ENCODE results near the gene DHRS7C.

Gene DHRS7C

DNA sequence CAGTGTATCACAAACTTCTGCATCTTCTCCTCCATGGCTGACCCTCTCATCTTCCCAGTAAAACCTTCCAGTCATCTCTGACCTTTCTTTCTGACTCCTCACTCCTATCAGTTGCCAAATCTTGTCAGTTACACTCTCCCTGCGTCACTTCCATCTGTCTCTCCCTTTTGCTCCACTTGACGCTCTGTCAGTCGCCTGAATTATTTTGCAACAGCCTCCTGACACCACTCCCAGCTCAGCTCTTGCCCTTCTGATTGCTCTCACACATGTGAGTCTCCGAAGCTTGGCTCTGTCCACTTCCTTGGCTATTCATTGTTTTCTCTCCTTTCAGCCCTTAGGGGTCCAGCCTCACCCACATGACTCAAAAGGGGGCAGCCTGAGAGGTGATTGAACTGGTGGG, 27.7 kb downstream of the DHRS7C start:
- no peak overlapping the region for H2BK120ac ChIP-seq (ENCODE audit: low read depth, low read length)
- H3K18ac ChIP-seq (ENCODE audit: low read length) = no peak overlapping the region
- H3K36me3 ChIP-seq (replicated peaks in 1 of 2; ENCODE audit: control insufficient read depth in 2 of 2, insufficient read depth in 2 of 2, low read length in 2 of 2) = no peaks in the 10 kb centered on the region
- no peak overlapping the region for H2AFZ ChIP-seq (ENCODE audit: low read length)
- no peak overlapping the region for H2BK12ac ChIP-seq (ENCODE audit: low read length)
- no peak overlapping the region for H3K9ac ChIP-seq (ENCODE audit: low read depth, low read length, poor library complexity)
- no peak overlapping the region for H2BK5ac ChIP-seq (ENCODE audit: low read length)
- no peaks in the 10 kb centered on the region for H3K4me1 ChIP-seq (ENCODE audit: control insufficient read depth in 2 of 2, insufficient read depth in 1 of 2, low read depth in 1 of 2, low read length in 2 of 2)
- no peak overlapping the region for H3K27ac ChIP-seq (replicated peaks; ENCODE audit: low read length)
- no peaks in the 10 kb centered on the region for H3K9me3 ChIP-seq (replicated peaks in 1 of 2; ENCODE audit: control insufficient read depth in 2 of 2, insufficient read depth in 1 of 2, low read depth in 1 of 2, low read length in 2 of 2)
- no peak overlapping the region for H3K4me3 ChIP-seq (ENCODE audit: low read length in 2 of 2)
- H3K14ac ChIP-seq (ENCODE audit: low read length) = no peak overlapping the region
- H2BK15ac ChIP-seq (ENCODE audit: low read length) = no peak overlapping the region
- no peaks in the 10 kb centered on the region for H3K79me1 ChIP-seq (ENCODE audit: low read depth, low read length)
- no peak overlapping the region for H4K91ac ChIP-seq (ENCODE audit: low read depth, low read length, poor library complexity)
- no peak overlapping the region for H3K4me2 ChIP-seq (ENCODE audit: insufficient read depth, low read length, poor library complexity, severe bottlenecking)
- no peak overlapping the region for H2AK5ac ChIP-seq (ENCODE audit: low read depth, low read length)
- H3K23ac ChIP-seq (ENCODE audit: low read depth, low read length, poor library complexity) = no peak overlapping the region
- no peak overlapping the region for H4K8ac ChIP-seq (ENCODE audit: low read depth, low read length)
- no peaks in the 10 kb centered on the region for H3K27me3 ChIP-seq (ENCODE audit: control insufficient read depth in 3 of 3, insufficient read depth in 3 of 3, low read depth in 1 of 3, low read length in 3 of 3)
- DNase-seq (ENCODE audit: low spot score) = no peak
- H3K4ac ChIP-seq (ENCODE audit: low read length) = no peak overlapping the region
- WGBS, 2 donors (ENCODE audit: extremely low coverage in 2 of 2, insufficient read length in 2 of 2, insufficient replicate concordance in 1 of 2) = no CpG with 5 or more reads among the region's 4 CpGs

DNA sequence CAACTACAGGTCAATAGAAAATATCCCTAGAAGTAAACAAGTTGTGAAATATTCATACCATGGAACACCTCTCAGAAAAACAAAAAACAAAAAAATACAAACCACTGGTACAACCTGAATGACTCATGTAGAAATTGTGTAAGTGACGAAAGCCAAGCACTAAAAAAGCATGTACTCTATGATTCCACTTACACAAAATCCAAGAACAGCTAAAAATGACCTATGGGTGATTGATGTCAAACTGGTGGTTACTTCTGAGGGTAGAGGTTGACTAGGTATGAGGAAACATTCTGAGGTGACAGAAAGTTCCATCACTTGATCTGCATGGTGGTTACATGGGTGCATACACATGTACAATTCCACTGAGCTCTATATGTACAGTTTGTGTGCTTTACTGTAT, 31.1 kb downstream of the DHRS7C start:
- no peaks in the 10 kb centered on the region for H3K36me3 ChIP-seq (replicated peaks in 1 of 2; ENCODE audit: control insufficient read depth in 2 of 2, insufficient read depth in 2 of 2, low read length in 2 of 2)
- no peak overlapping the region for H2AK5ac ChIP-seq (ENCODE audit: low read depth, low read length)
- no peak overlapping the region for H2BK12ac ChIP-seq (ENCODE audit: low read length)
- H2BK15ac ChIP-seq (ENCODE audit: low read length) = no peak overlapping the region
- no peak overlapping the region for H3K4ac ChIP-seq (ENCODE audit: low read length)
- H3K9me3 ChIP-seq (replicated peaks in 1 of 2; ENCODE audit: control insufficient read depth in 2 of 2, insufficient read depth in 1 of 2, low read depth in 1 of 2, low read length in 2 of 2) = no peaks in the 10 kb centered on the region
- H2AFZ ChIP-seq (ENCODE audit: low read length) = no peak overlapping the region
- no peak overlapping the region for H4K8ac ChIP-seq (ENCODE audit: low read depth, low read length)
- no peak overlapping the region for H3K27ac ChIP-seq (replicated peaks; ENCODE audit: low read length)
- H2BK120ac ChIP-seq (ENCODE audit: low read depth, low read length) = no peak overlapping the region
- no peaks in the 10 kb centered on the region for H3K79me1 ChIP-seq (ENCODE audit: low read depth, low read length)
- no peak overlapping the region for H3K23ac ChIP-seq (ENCODE audit: low read depth, low read length, poor library complexity)
- no peak overlapping the region for H2BK5ac ChIP-seq (ENCODE audit: low read length)
- H3K14ac ChIP-seq (ENCODE audit: low read length) = no peak overlapping the region
- WGBS, 2 donors (ENCODE audit: extremely low coverage in 2 of 2, insufficient read length in 2 of 2, insufficient replicate concordance in 1 of 2) = no CpG with 5 or more reads among the region's 1 CpG
- H3K27me3 ChIP-seq (ENCODE audit: control insufficient read depth in 3 of 3, insufficient read depth in 3 of 3, low read depth in 1 of 3, low read length in 3 of 3) = no peaks in the 10 kb centered on the region
- H3K18ac ChIP-seq (ENCODE audit: low read length) = no peak overlapping the region
- H3K9ac ChIP-seq (ENCODE audit: low read depth, low read length, poor library complexity) = no peak overlapping the region
- H3K4me2 ChIP-seq (ENCODE audit: insufficient read depth, low read length, poor library complexity, severe bottlenecking) = no peak overlapping the region
- no peak for DNase-seq (ENCODE audit: low spot score)
- H3K4me1 ChIP-seq (ENCODE audit: control insufficient read depth in 2 of 2, insufficient read depth in 1 of 2, low read depth in 1 of 2, low read length in 2 of 2) = no peaks in the 10 kb centered on the region
- no peak overlapping the region for H4K91ac ChIP-seq (ENCODE audit: low read depth, low read length, poor library complexity)
- no peak overlapping the region for H3K4me3 ChIP-seq (ENCODE audit: low read length in 2 of 2)

DNA sequence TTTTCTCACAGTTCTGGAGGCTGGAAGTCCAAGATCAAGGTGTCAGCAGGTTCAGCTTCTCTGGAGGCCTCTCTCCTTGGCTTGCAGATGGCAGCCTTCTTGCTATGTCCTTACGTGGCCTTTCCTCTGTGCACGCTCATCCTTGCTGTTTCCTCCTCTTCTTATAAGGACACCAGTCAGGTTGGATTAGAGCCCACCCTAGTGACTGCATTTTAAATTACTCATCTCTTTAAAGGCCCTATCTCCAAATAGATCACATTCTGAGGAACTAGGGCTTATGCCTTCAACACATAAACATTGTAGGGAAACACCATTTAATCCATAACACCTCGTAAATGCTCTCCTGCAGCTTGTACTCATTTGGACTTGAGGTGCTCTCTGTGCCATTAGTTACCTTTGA, 36.3 kb downstream of the DHRS7C start:
- H2BK5ac ChIP-seq (ENCODE audit: low read length) = no peak overlapping the region
- no peaks in the 10 kb centered on the region for H3K36me3 ChIP-seq (replicated peaks in 1 of 2; ENCODE audit: control insufficient read depth in 2 of 2, insufficient read depth in 2 of 2, low read length in 2 of 2)
- no peak overlapping the region for H3K18ac ChIP-seq (ENCODE audit: low read length)
- no peak overlapping the region for H3K4me2 ChIP-seq (ENCODE audit: insufficient read depth, low read length, poor library complexity, severe bottlenecking)
- no peak overlapping the region for H3K27ac ChIP-seq (replicated peaks; ENCODE audit: low read length)
- H3K27me3 ChIP-seq (ENCODE audit: control insufficient read depth in 3 of 3, insufficient read depth in 3 of 3, low read depth in 1 of 3, low read length in 3 of 3) = no peaks in the 10 kb centered on the region
- no peak overlapping the region for H2BK12ac ChIP-seq (ENCODE audit: low read length)
- H3K23ac ChIP-seq (ENCODE audit: low read depth, low read length, poor library complexity) = no peak overlapping the region
- no peak overlapping the region for H4K91ac ChIP-seq (ENCODE audit: low read depth, low read length, poor library complexity)
- H2BK120ac ChIP-seq (ENCODE audit: low read depth, low read length) = no peak overlapping the region
- no peak overlapping the region for H3K14ac ChIP-seq (ENCODE audit: low read length)
- no peak for DNase-seq (ENCODE audit: low spot score)
- no peak overlapping the region for H2AFZ ChIP-seq (ENCODE audit: low read length)
- WGBS, 2 donors (ENCODE audit: extremely low coverage in 2 of 2, insufficient read length in 2 of 2, insufficient replicate concordance in 1 of 2) = no CpG with 5 or more reads among the region's 3 CpGs
- no peak overlapping the region for H3K4ac ChIP-seq (ENCODE audit: low read length)
- no peaks in the 10 kb centered on the region for H3K79me1 ChIP-seq (ENCODE audit: low read depth, low read length)
- no peak overlapping the region for H4K8ac ChIP-seq (ENCODE audit: low read depth, low read length)
- H3K4me1 ChIP-seq (ENCODE audit: control insufficient read depth in 2 of 2, insufficient read depth in 1 of 2, low read depth in 1 of 2, low read length in 2 of 2) = no peaks in the 10 kb centered on the region
- no peak overlapping the region for H3K9ac ChIP-seq (ENCODE audit: low read depth, low read length, poor library complexity)
- no peak overlapping the region for H2AK5ac ChIP-seq (ENCODE audit: low read depth, low read length)
- no peak overlapping the region for H3K4me3 ChIP-seq (ENCODE audit: low read length in 2 of 2)
- no peak overlapping the region for H2BK15ac ChIP-seq (ENCODE audit: low read length)
- no peaks in the 10 kb centered on the region for H3K9me3 ChIP-seq (replicated peaks in 1 of 2; ENCODE audit: control insufficient read depth in 2 of 2, insufficient read depth in 1 of 2, low read depth in 1 of 2, low read length in 2 of 2)

- no CpG with 5 or more reads among the region's 9 CpGs for WGBS, 2 donors (ENCODE audit: extremely low coverage in 2 of 2, insufficient read length in 2 of 2, insufficient replicate concordance in 1 of 2)
These were observed 40.9 kb downstream of the DHRS7C start for GRCh38 chr17:9750524-9750923.

More at GRCh38 chr17:9750524-9750923, 40.9 kb downstream of the DHRS7C start:
- H3K23ac ChIP-seq (ENCODE audit: low read depth, low read length, poor library complexity) = no peak overlapping the region
- H4K8ac ChIP-seq (ENCODE audit: low read depth, low read length) = no peak overlapping the region
- H2BK120ac ChIP-seq (ENCODE audit: low read depth, low read length) = no peak overlapping the region
- no peaks in the 10 kb centered on the region for H3K4me1 ChIP-seq (ENCODE audit: control insufficient read depth in 2 of 2, insufficient read depth in 1 of 2, low read depth in 1 of 2, low read length in 2 of 2)
- no peak overlapping the region for H3K4me2 ChIP-seq (ENCODE audit: insufficient read depth, low read length, poor library complexity, severe bottlenecking)
- H3K36me3 ChIP-seq (replicated peaks in 1 of 2; ENCODE audit: control insufficient read depth in 2 of 2, insufficient read depth in 2 of 2, low read length in 2 of 2) = no peaks in the 10 kb centered on the region
- H4K91ac ChIP-seq (ENCODE audit: low read depth, low read length, poor library complexity) = no peak overlapping the region
- no peak for DNase-seq (ENCODE audit: low spot score)
- H3K79me1 ChIP-seq (ENCODE audit: low read depth, low read length) = no peaks in the 10 kb centered on the region
- H3K9me3 ChIP-seq (replicated peaks in 1 of 2; ENCODE audit: control insufficient read depth in 2 of 2, insufficient read depth in 1 of 2, low read depth in 1 of 2, low read length in 2 of 2) = no peaks in the 10 kb centered on the region
- no peak overlapping the region for H2AFZ ChIP-seq (ENCODE audit: low read length)
- H2AK5ac ChIP-seq (ENCODE audit: low read depth, low read length) = no peak overlapping the region
- no peak overlapping the region for H2BK15ac ChIP-seq (ENCODE audit: low read length)
- H3K27me3 ChIP-seq (ENCODE audit: control insufficient read depth in 3 of 3, insufficient read depth in 3 of 3, low read depth in 1 of 3, low read length in 3 of 3) = no peaks in the 10 kb centered on the region
- no peak overlapping the region for H3K14ac ChIP-seq (ENCODE audit: low read length)
- no peak overlapping the region for H2BK5ac ChIP-seq (ENCODE audit: low read length)
- no peak overlapping the region for H3K4me3 ChIP-seq (ENCODE audit: low read length in 2 of 2)
- no peak overlapping the region for H3K4ac ChIP-seq (ENCODE audit: low read length)
- no peak overlapping the region for H3K9ac ChIP-seq (ENCODE audit: low read depth, low read length, poor library complexity)
- no peak overlapping the region for H3K18ac ChIP-seq (ENCODE audit: low read length)
- no peak overlapping the region for H2BK12ac ChIP-seq (ENCODE audit: low read length)
- H3K27ac ChIP-seq (replicated peaks; ENCODE audit: low read length) = no peak overlapping the region

All from neuronal stem cell (in vitro differentiated cells).